Kidney glomerular epithelial cell (primary cell): Measurements from ENCODE around the gene PRSS22.
A peak's percentile ranks its signal among the peaks of the same experiment; 100 is the strongest.

Source experiments
- DNase-seq: peaks from one replicate; lab custom pipeline; 2025; lab: John Stamatoyannopoulos, UW

PRSS22 gene

DNA sequence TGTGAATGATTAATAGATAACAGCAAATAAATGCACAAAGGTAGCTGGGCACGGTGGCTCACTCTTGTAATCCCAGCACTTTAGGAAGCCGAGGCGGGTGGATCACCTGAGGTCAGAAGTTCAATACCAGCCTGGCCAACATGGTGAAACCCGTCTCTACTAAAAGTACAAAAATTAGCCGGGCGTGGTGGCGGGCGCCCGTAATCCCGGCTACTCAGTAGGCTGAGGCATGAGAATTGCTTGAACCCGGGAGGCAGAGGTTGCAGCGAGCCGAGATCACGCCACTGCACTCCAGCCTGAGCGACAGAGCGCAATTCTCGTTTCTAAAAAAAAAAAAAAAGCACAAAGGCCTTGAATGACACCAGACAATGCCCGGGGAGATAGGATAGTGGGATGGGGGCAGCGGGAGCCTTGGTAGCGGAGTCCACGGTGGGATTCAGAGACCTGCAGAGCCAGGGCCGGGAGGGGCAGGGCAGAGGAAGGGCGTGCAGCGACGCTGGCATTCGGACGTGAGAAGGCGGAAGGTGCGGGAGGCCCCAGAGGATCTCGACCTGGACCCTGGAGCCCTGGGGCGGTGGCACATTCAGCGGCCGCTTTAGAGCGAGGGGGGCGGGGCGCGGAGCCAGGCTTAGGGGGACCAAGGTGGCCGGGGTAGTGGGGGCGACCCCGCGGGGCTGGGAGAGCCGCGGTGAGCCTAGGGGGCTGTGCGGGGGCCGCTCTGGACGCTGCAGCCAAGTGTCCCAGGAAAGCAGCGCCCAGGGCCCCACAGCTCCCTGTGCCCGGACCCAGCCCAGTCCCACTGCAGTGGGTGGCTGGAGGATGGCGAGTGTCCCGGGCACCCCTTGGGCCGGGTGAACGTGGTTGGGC, 24.0 kb upstream of the PRSS22 start:
- no peak for DNase-seq

DNA sequence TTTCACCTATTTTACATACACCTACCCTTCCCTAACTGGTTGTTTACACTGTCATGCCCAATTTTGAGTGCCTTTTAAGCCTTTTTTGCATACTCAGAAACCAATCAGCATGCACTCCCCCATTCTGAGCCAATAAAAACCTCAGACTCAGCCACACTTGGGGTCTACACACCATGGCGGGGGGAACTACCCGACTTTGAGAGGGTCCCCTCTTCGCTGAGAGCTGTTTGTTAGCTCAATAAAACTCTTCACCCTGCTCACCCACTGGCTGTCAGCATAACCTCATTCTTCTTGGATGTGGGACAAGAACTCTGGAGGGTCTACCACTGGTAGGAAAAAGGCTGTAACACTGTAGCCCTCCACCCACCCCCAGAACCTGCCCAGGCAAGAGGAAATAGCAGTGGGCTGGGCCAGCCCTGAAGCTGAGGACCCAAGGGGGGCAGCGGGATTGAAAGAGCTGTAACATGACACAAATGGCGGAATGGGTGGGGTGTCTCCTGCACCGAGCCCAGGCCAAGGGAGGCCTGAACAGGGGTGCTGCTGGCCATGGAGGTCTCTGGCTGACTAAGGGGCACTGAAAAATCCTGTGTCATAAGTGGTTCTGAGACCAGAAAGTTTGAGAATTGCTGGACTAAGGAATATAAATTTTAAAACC, 22.0 kb upstream of the PRSS22 start:
- DNase-seq: no peak

DNA sequence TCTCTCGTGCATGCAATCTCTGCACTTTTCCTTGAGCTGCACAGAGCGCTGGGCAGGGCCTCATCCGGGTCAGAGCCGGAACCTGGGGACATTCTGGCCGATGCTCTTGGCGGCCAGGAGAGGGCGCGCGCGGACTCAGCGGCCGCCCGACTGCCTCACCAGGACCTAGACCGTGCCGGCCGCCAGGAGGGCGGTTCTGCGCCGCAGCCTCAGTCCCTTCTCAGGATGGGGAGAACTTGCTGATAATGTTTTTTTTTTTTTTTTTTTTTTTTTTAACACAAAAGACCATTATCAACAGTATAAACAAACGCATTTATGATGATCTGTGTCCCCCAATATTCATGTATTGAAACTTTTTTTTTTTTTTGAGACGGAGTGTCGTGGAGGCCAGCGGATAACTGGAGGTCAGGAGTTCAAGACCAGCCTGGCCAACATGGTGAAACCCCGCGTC, 17.0 kb upstream of the PRSS22 start:
- DNase-seq: peak; percentile 22

DNA sequence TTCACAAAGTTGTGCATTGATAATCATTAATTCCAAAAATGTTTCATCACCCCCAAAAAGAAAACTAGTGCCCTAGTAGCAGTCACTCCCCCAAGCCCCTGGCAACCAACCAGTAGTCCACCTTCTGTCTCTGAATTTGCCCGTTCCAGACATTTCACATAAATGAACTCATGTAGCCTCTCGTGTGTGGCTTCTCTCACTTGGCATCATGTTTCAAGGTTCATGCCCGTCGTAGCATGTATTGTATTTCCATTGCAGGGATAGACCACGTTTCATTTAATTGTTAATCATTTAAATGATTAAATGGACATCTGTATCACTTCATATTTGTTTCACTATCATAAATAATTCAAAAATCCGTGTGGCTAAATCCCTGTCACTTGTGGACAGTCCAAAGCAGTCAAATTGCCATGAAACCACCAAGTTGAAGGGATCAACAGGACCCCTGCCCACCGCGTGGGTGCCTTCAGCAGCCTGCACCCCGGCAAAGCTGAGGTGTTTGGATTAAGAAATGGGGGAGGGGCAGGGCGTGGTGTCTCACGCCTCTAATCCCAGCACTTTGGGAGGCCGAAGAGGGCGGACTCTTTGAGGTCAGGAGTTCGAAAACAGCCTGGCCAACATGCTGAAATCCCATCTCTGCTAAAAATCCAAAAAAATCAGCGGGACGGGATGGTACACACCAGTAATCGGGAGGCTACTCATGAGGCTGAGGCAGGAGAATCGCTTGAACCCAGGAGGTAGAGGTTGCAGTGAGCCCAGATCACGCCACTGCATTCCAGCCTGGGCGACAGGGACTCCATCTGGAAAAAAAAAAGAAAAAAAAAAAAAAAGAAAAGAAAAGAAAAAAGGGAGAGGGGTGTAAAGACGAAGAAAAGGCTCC, 16.3 kb upstream of the PRSS22 start:
- DNase-seq: no peak

DNA sequence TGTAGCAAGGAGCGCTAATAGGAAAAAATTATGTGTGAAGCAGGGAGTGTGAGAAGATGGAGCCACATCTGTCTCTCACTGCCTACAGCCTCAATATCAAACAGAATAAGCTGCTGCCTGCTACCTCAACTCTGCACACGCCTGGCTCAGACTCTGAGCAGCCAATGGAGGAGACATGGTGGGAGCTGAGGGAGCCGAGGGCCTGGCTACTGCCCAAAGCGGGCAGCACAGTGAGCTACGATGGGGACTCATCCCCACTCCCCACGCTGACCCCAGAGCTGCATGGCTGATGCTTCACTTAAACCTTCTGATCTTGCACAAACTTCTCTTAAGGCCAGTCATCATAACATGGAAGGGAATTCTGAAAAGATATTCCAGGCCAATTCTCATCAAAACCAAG, 14.0 kb upstream of the PRSS22 start:
- no peak for DNase-seq

DNA sequence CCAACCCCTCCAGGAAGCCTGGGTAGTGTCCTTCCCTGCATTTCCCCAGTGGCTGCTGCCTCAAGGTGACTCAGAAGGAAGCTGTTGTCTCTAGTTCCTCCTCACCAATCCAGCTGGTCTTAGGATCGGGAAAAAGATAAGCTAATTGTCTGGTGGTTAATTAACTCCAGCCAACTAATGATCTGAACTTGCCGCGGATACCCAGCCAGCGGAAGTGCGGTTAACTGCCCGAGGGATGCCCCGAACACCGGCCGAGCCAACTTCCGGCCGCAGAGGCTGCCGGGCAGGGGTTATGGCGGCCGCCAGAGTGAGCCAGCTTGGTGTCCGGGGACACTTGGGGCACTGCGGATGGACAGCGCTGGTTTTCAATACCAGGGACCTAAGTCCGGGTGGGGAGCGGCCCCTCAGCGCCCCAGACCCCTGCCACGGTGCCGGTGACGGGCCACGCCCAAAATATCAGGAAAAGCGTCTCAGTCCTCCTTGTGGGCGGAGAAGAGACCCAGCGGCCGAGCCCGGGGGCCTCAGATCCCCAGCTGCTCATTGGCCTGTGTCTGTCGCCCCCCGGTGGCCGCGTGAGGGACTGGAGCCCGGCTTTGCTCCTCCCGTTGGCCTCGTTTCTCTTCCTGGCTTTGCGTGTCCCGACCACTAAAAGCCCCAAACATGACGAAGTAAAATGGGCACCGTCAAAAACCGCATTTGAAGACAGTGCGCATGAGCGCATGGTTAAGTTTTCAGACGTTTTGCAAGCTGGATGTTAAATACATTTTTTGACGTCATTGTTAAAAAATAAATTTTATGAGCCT, 10.2 kb upstream of the PRSS22 start:
- DNase-seq: peak; percentile 89

DNA sequence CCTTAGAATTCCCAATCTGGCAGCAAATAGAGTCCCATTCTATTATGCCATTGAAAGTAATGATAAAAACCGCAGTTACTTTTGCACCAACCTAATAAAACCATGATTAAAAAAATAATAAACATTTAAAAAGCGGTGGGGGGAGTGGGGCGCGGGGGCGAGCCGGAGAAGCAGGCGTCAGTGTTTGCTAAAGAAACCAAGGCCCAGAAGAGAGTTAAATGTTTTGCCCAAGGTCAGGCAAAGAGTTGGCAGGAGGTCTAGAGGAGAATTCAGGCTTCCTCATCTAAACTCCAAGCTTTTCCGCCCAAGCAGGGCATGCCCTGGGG, 9.7 kb upstream of the PRSS22 start:
- DNase-seq: no peak

DNA sequence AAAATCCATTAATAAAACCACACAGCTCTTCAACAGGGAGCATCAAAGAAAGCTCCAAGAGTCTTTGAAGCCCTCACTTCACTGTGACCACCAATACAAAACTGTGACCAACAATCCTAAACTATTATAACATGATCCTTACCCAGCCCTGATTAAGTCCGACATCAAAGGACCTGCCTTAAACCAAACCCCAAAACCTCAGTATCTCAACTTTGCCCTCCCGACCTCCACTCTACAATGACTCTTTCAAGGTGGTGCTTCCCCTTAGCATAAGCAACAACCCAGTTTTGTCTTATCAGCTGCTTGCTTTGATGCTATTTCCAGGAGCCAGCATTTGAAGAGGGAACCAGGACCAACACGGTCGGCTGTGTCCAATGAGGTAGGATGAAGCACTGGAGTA, 8.5 kb upstream of the PRSS22 start:
- no peak for DNase-seq

DNA sequence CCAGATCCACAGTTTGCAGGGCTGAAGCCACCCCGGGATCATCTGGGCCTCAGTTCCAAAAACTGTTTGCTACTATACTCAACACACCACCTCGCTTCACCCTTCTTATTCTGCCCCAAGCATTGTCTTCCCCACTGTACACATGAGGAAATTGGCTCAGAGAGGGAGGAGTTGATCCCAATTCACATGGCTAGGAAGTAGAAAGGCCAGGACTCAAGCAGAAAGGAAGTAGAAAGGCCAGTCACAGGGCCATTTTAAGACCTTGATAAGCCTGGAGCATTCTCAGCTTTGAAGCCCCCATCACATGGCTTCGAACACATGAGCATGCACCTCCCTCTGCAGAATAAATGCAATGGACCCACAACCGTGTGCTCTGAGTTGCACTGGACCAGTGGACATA, 7.7 kb upstream of the PRSS22 start:
- DNase-seq: no peak

DNA sequence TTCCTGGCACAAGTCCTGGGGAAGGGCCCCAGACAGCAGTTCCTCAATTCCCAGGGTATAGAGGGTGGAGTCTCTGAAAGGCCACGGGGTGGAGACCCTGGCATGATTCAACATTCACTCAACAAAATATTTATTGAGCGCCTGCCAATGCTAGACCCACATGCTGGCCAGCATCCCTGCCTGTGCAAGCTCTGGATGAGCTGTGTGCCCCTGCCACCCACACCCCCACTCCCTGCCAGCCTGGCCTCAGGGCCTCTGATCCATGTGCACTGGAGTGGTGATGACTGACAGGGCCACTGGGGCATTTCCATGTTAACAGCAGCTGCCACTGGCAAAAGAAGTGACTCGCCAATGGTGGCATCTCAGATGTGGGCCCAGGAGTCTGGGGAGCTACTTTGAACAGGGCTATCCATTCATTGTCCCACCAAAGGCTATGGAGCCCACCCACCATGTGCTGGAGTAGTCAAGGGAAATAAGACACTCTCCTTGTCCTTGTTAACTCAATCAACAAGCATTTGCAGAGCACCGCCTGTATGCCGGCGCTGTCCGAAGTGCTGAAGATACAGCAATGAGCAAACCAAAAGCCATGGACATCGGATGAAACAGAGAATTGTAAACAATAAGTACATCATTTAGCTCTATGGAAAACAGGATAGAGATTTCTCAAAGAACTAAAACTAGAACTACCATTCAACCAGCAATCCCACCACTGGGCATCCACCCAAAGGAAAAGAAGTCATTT, 3.0 kb upstream of the PRSS22 start:
- no peak for DNase-seq

DNA sequence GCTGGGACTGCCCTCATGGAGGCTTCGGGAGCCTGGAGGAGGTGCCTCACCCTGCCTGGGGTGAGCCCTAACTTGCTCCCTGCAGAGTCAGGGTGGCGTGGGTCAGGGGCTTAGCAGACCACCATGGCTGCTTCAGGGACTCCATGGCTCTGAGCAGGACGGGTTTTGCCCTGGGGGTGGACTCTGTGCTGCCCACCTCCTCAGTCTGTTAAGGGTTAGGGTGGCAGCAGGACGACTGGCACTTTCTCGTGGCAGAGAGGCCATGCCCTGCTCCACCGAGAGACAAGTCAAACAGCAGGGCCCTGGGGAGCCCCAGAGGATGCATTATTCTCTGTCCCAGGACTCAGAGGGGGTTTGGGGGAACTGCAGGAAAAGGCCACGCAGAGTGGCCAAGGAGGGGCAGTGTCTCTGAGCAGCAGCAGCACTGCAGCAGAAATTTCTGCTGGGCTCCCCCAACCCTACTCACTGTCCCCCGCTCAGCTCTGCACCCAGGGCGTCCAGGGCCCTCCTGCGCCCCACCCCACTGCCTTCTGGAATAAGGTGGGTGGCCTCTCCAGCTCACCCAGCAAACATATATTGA, 1.8 kb upstream of the PRSS22 start:
- no peak for DNase-seq

DNA sequence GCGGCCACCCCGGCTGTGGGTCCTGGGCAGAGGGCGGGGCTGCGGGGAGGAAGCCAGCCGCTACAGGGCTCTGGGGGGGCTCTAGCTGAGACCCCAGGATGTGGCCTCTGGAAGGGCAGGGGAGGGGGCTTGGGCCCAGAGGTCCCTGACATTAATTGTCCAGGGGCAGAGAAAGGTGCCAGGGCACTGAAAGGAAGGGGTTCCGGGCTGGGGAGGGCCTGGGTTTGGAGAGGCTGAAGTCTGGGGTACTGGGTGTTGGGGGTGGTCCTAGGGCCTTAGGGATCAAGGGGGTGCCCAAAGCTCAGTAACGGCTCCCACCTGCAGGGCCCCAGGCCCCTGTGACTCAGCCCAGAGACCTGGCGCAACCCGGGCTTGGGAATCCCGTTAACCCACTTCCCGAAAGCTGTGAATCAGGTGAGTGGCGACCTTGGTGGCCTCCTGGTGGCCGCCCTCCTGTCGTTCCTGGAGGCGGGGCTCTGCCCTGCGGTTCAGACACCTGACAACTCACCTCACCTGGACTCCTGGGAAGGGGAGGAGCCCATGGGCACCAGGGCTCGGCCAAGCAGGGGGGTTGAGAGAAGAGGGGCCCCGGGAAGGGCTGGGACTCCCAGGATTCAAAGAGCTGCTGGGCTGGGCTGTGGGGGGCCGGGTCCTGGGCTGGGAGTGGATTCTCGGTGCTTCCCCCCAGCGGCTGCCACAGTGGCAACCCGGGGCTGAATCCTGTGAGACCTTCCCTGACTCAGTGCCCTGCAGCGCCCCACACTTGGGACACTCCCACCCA, 465 bp upstream of the PRSS22 start:
- DNase-seq: no peak

DNA sequence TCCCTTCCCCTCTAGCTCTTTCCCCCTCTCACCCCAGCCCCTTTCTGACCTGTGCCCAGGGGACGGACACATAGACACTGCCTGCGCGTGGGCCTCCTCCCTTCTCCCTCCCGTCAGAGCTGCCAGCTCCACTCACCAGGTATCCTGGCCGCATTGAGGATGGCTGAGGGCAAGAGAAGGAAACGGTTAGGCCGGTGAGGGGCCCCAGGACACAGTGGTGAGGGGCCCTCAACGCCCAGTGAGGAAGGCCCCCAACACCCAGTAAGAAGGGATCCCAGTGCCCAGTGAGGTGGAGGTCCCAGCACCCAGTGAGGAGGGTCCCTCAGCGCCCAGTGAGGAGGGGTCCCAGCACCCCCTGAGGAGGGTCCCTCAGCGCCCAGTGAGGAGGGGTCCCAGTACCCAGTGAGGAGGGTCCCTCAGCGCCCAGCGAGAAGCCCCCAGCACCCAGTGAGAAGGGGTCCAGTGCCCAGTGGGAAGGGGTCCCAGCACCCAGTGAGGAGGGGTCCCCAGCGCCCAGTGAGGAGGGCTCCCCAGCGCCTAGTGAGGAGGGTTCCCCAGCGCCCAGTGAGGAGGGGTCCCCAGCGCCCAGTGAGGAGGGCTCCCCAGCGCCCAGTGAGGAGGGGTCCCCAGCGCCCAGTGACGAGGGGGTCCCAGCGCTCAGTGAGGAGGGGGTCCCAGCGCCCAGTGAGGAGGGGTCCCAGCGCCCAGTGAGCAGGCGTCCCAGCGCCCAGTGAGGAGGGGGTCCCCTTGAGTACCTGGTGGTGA, 1.1 kb downstream of the PRSS22 start:
- no peak for DNase-seq

DNA sequence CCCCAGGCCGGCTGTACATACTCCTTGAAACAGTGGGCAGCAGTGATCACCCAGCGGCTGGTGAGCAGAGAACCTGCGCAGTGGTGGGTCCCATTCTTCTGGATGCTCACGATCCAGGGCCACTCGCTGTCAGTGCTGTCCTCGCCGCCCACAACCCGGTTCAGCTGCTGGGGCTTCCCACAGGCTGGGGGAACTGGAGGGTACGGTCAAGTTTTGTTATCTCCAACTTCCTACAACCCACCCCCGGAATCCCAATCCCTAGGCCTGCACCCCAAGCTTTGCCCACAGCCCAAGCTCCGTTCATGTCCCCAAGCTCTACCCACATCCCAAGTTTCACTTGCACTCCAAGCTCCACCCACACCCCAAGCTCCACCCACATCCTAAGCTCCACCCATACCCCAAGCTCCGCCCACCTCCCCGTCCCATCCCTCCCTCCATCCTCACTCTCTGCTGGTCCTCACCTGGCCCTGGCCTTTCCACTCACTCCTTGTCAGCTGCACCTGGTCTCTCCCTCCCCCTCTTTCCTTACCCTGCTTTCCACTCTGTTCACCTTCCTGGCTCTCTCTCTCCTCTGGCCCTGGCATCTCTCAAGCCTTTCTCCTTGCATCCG, 1.8 kb downstream of the PRSS22 start:
- DNase-seq: no peak

DNA sequence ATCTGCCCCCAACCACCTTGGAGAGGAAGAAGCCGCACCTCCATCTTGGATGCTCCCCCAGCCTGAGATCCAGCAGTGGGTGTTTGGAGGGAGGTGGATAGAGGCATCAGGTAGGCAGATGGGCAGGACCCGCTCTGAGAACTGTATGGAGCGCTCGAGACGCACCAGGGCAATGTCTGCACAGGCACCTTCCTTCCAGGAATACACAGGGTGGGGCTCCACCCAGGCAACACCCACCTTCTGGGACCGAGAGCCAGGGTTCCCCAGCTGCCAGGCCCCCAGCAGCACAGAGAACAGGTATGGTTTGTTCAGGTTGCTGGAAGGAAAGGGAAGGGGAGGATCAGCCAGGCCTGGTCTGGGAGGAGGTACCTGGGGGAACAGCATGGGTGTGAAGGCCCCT, 2.4 kb downstream of the PRSS22 start:
- DNase-seq: no peak

DNA sequence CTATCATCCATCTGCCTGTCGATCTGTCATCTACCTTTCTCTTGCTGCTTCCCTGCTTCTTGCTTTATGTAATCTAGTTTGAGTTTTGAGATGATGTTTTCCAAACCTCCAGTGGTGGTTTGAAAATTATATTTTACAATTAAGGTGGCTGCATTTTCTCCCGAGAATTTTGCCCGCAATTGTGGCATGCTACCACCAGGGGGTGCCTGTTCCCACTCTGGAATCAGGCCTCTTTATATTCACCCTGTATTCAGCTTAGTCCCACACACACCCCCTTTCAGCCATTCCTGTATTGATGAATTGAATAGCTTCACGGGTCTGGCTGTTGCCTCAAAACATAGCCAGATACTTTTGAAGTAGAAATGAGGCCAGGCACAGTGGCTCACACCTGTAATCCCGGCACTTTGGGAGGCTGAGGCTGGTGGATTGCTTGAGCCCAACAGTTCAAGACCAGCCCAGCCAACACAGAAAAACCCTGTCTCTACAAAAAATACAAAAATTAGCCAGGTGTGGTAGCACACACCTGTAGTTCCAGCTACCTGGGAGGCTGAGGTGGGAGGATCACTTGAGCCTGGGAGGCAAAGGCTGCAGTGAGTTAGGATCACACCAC, 3.2 kb downstream of the PRSS22 start:
- no peak for DNase-seq

DNA sequence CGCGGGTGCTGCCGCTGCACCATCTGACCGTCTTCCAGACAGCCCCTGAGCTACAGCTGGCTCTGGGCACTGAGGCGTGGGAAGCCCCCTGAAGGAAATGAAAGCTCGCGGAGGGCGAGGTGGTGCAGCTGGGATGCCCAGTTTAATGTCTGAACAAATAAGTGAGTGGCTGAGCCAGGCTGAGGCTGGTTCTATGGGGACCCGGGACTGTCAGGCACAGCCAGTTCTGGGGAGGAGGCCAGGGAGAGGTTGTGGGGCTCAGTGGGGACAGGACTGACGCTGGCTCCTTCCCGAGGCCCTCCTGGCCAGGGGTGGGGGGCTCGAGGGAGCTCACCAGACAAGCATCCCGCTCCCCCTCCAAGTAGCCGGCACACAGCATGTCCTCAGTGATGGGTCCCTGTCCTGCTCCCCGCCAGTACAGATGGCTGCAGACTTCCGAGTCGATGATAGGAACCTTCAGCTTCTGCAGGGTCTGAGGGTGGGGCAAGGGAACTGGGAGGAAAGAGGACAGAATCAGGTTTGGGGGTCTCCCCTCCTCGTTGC, 4.4 kb downstream of the PRSS22 start:
- no peak for DNase-seq
